ENCODE measurements around the gene FAM168A.
"Not testable (repeated sequence)": the region's sequence is repeated elsewhere in the genome, so short reads cannot be mapped to it uniquely, and the experiment has no call there.

Gene FAM168A

GRCh38 chr11:73596547-73596946 is 1.4 kb downstream of the FAM168A start:
- DNase-seq (ENCODE audit: extremely low read depth in 1 of 2, low read depth in 1 of 2) = no peak

GRCh38 chr11:73592640-73593039 is 5.3 kb downstream of the FAM168A start:
- DNase-seq (ENCODE audit: extremely low read depth in 1 of 2, low read depth in 1 of 2) = no peak

GRCh38 chr11:73591743-73592142 is 6.2 kb downstream of the FAM168A start:
- no peak for DNase-seq (ENCODE audit: extremely low read depth in 1 of 2, low read depth in 1 of 2)

GRCh38 chr11:73590991-73591390 is 6.9 kb downstream of the FAM168A start:
- DNase-seq (ENCODE audit: extremely low read depth in 1 of 2, low read depth in 1 of 2) = no peak

- no peak for DNase-seq (ENCODE audit: extremely low read depth in 1 of 2, low read depth in 1 of 2)
These were observed 11.1 kb downstream of the FAM168A start for GRCh38 chr11:73586791-73587190.

- no peak for DNase-seq (ENCODE audit: extremely low read depth in 1 of 2, low read depth in 1 of 2)
These were observed 11.9 kb downstream of the FAM168A start for GRCh38 chr11:73585834-73586575.

- DNase-seq (ENCODE audit: extremely low read depth in 1 of 2, low read depth in 1 of 2) = no peak
These were observed 13.1 kb downstream of the FAM168A start for GRCh38 chr11:73584831-73585230.

- no peak for DNase-seq (ENCODE audit: extremely low read depth in 1 of 2, low read depth in 1 of 2)
These were observed 15.3 kb downstream of the FAM168A start for GRCh38 chr11:73582653-73583052.

GRCh38 chr11:73580749-73581148 is 17.2 kb downstream of the FAM168A start:
- not testable (repeated sequence) for DNase-seq (ENCODE audit: extremely low read depth in 1 of 2, low read depth in 1 of 2)

- DNase-seq (ENCODE audit: extremely low read depth in 1 of 2, low read depth in 1 of 2) = no peak
These were observed 18.1 kb downstream of the FAM168A start for GRCh38 chr11:73579641-73580434.

GRCh38 chr11:73578592-73579185 is 19.2 kb downstream of the FAM168A start:
- DNase-seq (ENCODE audit: extremely low read depth in 1 of 2, low read depth in 1 of 2) = no peak

- no peak for DNase-seq (ENCODE audit: extremely low read depth in 1 of 2, low read depth in 1 of 2)
These were observed 20.4 kb downstream of the FAM168A start for GRCh38 chr11:73577496-73577917.

- no peak for DNase-seq (ENCODE audit: extremely low read depth in 1 of 2, low read depth in 1 of 2)
These were observed 21.7 kb downstream of the FAM168A start for GRCh38 chr11:73576185-73576614.

- DNase-seq (ENCODE audit: extremely low read depth in 1 of 2, low read depth in 1 of 2) = not testable (repeated sequence)
These were observed 25.9 kb downstream of the FAM168A start for GRCh38 chr11:73571982-73572381.

- no peak for DNase-seq (ENCODE audit: extremely low read depth in 1 of 2, low read depth in 1 of 2)
These were observed 27.3 kb downstream of the FAM168A start for GRCh38 chr11:73570415-73571114.

GRCh38 chr11:73566977-73567755 is 30.7 kb downstream of the FAM168A start:
- no peak for DNase-seq (ENCODE audit: extremely low read depth in 1 of 2, low read depth in 1 of 2)

- no peak for DNase-seq (ENCODE audit: extremely low read depth in 1 of 2, low read depth in 1 of 2)
These were observed 31.5 kb downstream of the FAM168A start for GRCh38 chr11:73566422-73566821.

GRCh38 chr11:73565804-73566203 is 32.1 kb downstream of the FAM168A start:
- no peak for DNase-seq (ENCODE audit: extremely low read depth in 1 of 2, low read depth in 1 of 2)

GRCh38 chr11:73564903-73565302 is 33.0 kb downstream of the FAM168A start:
- no peak for DNase-seq (ENCODE audit: extremely low read depth in 1 of 2, low read depth in 1 of 2)

- no peak for DNase-seq (ENCODE audit: extremely low read depth in 1 of 2, low read depth in 1 of 2)
These were observed 34.2 kb downstream of the FAM168A start for GRCh38 chr11:73563539-73564200.
